ENCODE data around the gene LYPLA2.

The LYPLA2 gene

GRCh38 chr1:23790696-23791515, at the start of gene LYPLA2:
Gene LYPLA2, plus strand, starts transcription at chr1:23791145. Its CDS starts 1,538 bp downstream, at chr1:23792683.
- DNase-seq (ENCODE audit: low read depth in 4 of 4, low spot score in 1 of 4), result peak; percentile 72 to 87 (median 86)

- DNase-seq (ENCODE audit: low read depth in 4 of 4, low spot score in 1 of 4), result no peak
Measured at GRCh38 chr1:23741609-23742008, 49.3 kb upstream of the LYPLA2 start.

GRCh38 chr1:23742670-23743286, 48.2 kb upstream of the LYPLA2 start:
- DNase-seq (ENCODE audit: low read depth in 4 of 4, low spot score in 1 of 4), result peak in 1 of 4 experiments; percentile 7

- peak; percentile 38 to 70 (median 63) for DNase-seq (ENCODE audit: low read depth in 4 of 4, low spot score in 1 of 4)
Measured at GRCh38 chr1:23743287-23744152, 47.4 kb upstream of the LYPLA2 start, which contains the start of gene ELOA. Gene ELOA, plus strand, starts transcription at chr1:23743471. Its CDS starts 33 bp downstream, at chr1:23743504.

- no peak for DNase-seq (ENCODE audit: low read depth in 4 of 4, low spot score in 1 of 4)
Measured at GRCh38 chr1:23745515-23745914, 45.4 kb upstream of the LYPLA2 start.

- no peak for DNase-seq (ENCODE audit: low read depth in 4 of 4, low spot score in 1 of 4)
Measured at GRCh38 chr1:23748016-23748415, 42.9 kb upstream of the LYPLA2 start.

GRCh38 chr1:23751050-23751814, 39.7 kb upstream of the LYPLA2 start:
- DNase-seq (ENCODE audit: low read depth in 4 of 4, low spot score in 1 of 4), result peak in 2 of 4 experiments; percentile 14 to 30

GRCh38 chr1:23751815-23752200, 39.1 kb upstream of the LYPLA2 start:
- DNase-seq (ENCODE audit: low read depth in 4 of 4, low spot score in 1 of 4), result no peak

GRCh38 chr1:23752909-23753308, 38.0 kb upstream of the LYPLA2 start:
- no peak for DNase-seq (ENCODE audit: low read depth in 4 of 4, low spot score in 1 of 4)

- DNase-seq (ENCODE audit: low read depth in 4 of 4, low spot score in 1 of 4), result no peak
Measured at GRCh38 chr1:23756676-23757075, 34.3 kb upstream of the LYPLA2 start.

- DNase-seq (ENCODE audit: low read depth in 4 of 4, low spot score in 1 of 4), result no peak
Measured at GRCh38 chr1:23757812-23758211, 33.1 kb upstream of the LYPLA2 start.

- no peak for DNase-seq (ENCODE audit: low read depth in 4 of 4, low spot score in 1 of 4)
Measured at GRCh38 chr1:23759277-23759676, 31.7 kb upstream of the LYPLA2 start.

GRCh38 chr1:23763041-23763577, 27.8 kb upstream of the LYPLA2 start:
- DNase-seq (ENCODE audit: low read depth in 4 of 4, low spot score in 1 of 4), result no peak

GRCh38 chr1:23768733-23769132, 22.2 kb upstream of the LYPLA2 start:
- DNase-seq (ENCODE audit: low read depth in 4 of 4, low spot score in 1 of 4), result no peak

GRCh38 chr1:23772049-23772853, 18.7 kb upstream of the LYPLA2 start:
- DNase-seq (ENCODE audit: low read depth in 4 of 4, low spot score in 1 of 4), result peak; percentile 69 to 84 (median 76)

GRCh38 chr1:23772854-23773242, 18.1 kb upstream of the LYPLA2 start:
- DNase-seq (ENCODE audit: low read depth in 4 of 4, low spot score in 1 of 4), result no peak

- no peak for DNase-seq (ENCODE audit: low read depth in 4 of 4, low spot score in 1 of 4)
Measured at GRCh38 chr1:23774174-23774880, 16.6 kb upstream of the LYPLA2 start.

GRCh38 chr1:23776217-23776616, 14.7 kb upstream of the LYPLA2 start:
- no peak for DNase-seq (ENCODE audit: low read depth in 4 of 4, low spot score in 1 of 4)
